MG63 (cell line): ENCODE results near the gene LRRTM3. TPM values are rescaled to one million over a fixed set of nuclear protein-coding genes. Genes with fewer than 3 reads are reported as not detected.

Experiments
- DNase-seq: peaks from one replicate; pipeline ENCODE4 v3.0.0-alpha.2; 2020
- H3K27me3 ChIP-seq: fragments of 250-450 bp; sonication (Bioruptor Pico); 2 replicates; pipeline ENCODE4 v1.5.1; 2020; ENCODE audit warnings: mild to moderate bottlenecking, moderate library complexity
- H3K36me3 ChIP-seq: fragments of 250-450 bp; sonication (Bioruptor Pico); 2 replicates; pipeline ENCODE4 v1.5.1; 2020; ENCODE audit warnings: mild to moderate bottlenecking, moderate library complexity
- H3K4me3 ChIP-seq: fragments of 250-450 bp; sonication (Bioruptor Pico); 2 replicates; pipeline ENCODE4 v1.5.1; 2020; ENCODE audit warnings: mild to moderate bottlenecking, moderate library complexity
- H3K9me3 ChIP-seq: fragments of 250-450 bp; sonication (Bioruptor Pico); 2 replicates; pipeline ENCODE4 v1.5.1; 2020; ENCODE audit warnings: mild to moderate bottlenecking, moderate library complexity
- total RNA-seq: library from RNA; depleted of rRNA; stranded (reverse); fragments of >200 nt; shearing (Covaris generic); gene quantifications from 2 replicates; pipeline ENCODE4 v1.2.3, GENCODE V29; 2014; ENCODE audit warnings: low replicate concordance; rRNA removed

Gene LRRTM3
- total RNA-seq: not detected in 2 replicates

- DNase-seq: peak; percentile 42
- H3K36me3 ChIP-seq: no peaks in the 10 kb centered on the region
- no peaks in the 10 kb centered on the region for H3K9me3 ChIP-seq
- H3K4me3 ChIP-seq: no peak within 1 kb of the TSS
- peaks cover 45% of the 10 kb centered on the region for H3K27me3 ChIP-seq
These were observed at the start of gene LRRTM3 for GRCh38 chr10:66925896-66926715. LRRTM3 (plus strand) TSS chr10:66926036.

DNA sequence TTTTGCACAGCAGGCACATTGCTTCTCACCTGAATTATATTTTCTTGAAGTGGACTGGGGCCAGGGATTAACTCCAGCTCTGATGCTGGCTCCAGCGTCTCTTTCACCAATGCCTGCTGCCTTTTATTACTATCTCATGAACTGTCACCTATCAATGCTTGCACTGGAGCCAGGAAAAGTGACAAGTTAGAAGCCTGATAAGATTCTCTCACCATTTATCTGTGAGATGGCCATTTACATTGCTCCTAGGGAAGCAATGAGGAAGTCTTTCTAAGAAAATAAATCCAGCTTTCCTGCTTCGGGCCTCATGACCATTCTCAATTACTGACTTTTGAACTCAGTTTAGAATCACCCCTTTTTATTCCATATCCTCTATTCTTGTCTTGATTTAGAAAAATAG lies 48.5 kb upstream of the LRRTM3 start:
- no peaks in the 10 kb centered on the region for H3K9me3 ChIP-seq
- H3K36me3 ChIP-seq: no peaks in the 10 kb centered on the region
- DNase-seq: no peak
- H3K27me3 ChIP-seq: no peaks in the 10 kb centered on the region
- H3K4me3 ChIP-seq: no peak overlapping the region

- Histone ChIP-seq H3K9me3 (no peaks in the 10 kb centered on the region), H3K36me3 (no peaks in the 10 kb centered on the region), H3K4me3 (no peak overlapping the region), H3K27me3 (no peaks in the 10 kb centered on the region)
- DNase-seq: no peak
These were observed 45.5 kb upstream of the LRRTM3 start for GRCh38 chr10:66880292-66880691.

- Histone ChIP-seq H3K27me3 (no peaks in the 10 kb centered on the region), H3K4me3 (no peak overlapping the region), H3K36me3 (no peaks in the 10 kb centered on the region), H3K9me3 (no peaks in the 10 kb centered on the region)
- no peak for DNase-seq
These were observed 45.0 kb upstream of the LRRTM3 start for GRCh38 chr10:66880826-66881225.

DNA sequence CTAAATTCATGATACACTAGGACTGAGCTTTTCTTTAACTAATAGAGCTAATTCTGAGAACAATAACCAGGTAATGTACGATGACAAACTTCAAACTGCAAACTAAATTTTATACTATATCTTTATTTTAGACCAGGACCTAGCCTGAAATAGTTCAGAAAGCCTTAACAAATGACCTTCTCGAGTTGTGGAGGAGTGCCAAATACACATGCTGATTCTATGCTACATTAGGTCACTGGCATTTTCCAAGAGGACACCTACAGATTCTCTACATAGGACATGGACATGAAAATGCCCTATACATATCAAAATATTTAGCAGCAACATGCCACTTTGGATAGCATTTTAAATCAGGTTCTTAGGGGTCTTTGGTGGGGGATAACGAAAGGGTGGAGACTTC lies 44.0 kb upstream of the LRRTM3 start:
- no peaks in the 10 kb centered on the region for H3K36me3 ChIP-seq
- H3K27me3 ChIP-seq: no peaks in the 10 kb centered on the region
- no peak overlapping the region for H3K4me3 ChIP-seq
- no peaks in the 10 kb centered on the region for H3K9me3 ChIP-seq
- DNase-seq: no peak

GRCh38 chr10:66882271-66882670 lies 43.6 kb upstream of the LRRTM3 start:
- no peak for DNase-seq
- no peaks in the 10 kb centered on the region for H3K9me3 ChIP-seq
- no peak overlapping the region for H3K4me3 ChIP-seq
- H3K36me3 ChIP-seq: no peaks in the 10 kb centered on the region
- no peaks in the 10 kb centered on the region for H3K27me3 ChIP-seq

DNA sequence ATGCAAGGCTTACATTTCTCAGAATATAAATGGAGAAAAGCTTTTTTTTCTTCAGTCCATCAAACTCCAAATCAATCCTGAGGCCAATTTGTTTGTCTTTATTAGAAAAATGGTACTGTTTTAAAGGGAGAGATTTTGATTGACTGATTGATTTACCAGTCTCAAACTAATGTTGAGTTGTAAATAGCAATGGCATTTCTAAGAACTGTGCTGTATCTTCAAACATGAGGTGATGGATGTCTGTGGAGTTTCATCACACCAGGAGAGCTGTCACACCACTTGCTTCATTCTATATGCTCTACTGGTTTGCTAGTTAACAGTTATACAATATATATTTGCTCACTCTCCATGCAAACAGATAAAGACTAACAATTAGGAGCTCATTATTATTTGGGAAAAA lies 39.0 kb upstream of the LRRTM3 start:
- DNase-seq: no peak
- H3K36me3 ChIP-seq: no peaks in the 10 kb centered on the region
- no peaks in the 10 kb centered on the region for H3K27me3 ChIP-seq
- no peak overlapping the region for H3K4me3 ChIP-seq
- no peaks in the 10 kb centered on the region for H3K9me3 ChIP-seq

DNA sequence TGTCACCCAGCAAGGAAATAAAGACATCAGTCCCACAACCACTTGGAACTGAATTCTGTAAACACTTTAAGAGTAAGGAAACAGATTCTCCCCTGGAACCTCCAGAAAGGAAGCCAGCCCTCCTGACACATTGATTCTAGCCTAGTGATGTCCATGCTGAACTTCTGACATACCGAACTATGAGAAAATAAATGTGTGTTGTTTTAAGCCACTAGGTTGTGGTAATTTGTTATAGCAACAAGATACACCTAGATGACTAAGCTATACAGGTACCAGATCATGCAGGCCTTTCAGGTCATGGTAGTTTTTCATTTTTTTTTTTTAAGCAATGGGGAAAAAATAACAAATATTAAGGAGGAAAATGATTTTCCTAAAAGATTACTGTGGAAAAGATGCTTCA lies 37.6 kb upstream of the LRRTM3 start:
- Histone ChIP-seq H3K27me3 (no peaks in the 10 kb centered on the region), H3K4me3 (no peak overlapping the region), H3K9me3 (no peaks in the 10 kb centered on the region), H3K36me3 (no peaks in the 10 kb centered on the region)
- no peak for DNase-seq

GRCh38 chr10:66892871-66893270 lies 33.0 kb upstream of the LRRTM3 start:
- Histone ChIP-seq H3K4me3 (no peak overlapping the region), H3K9me3 (no peaks in the 10 kb centered on the region), H3K27me3 (no peaks in the 10 kb centered on the region), H3K36me3 (no peaks in the 10 kb centered on the region)
- DNase-seq: no peak

- Histone ChIP-seq H3K27me3 (no peaks in the 10 kb centered on the region), H3K4me3 (no peak overlapping the region), H3K36me3 (no peaks in the 10 kb centered on the region), H3K9me3 (no peaks in the 10 kb centered on the region)
- no peak for DNase-seq
These were observed 15.2 kb upstream of the LRRTM3 start for GRCh38 chr10:66910671-66911070.

- no peak for DNase-seq
- Histone ChIP-seq H3K36me3 (no peaks in the 10 kb centered on the region), H3K4me3 (no peak overlapping the region), H3K27me3 (no peaks in the 10 kb centered on the region), H3K9me3 (no peaks in the 10 kb centered on the region)
These were observed 9.8 kb upstream of the LRRTM3 start for GRCh38 chr10:66916030-66916429.

DNA sequence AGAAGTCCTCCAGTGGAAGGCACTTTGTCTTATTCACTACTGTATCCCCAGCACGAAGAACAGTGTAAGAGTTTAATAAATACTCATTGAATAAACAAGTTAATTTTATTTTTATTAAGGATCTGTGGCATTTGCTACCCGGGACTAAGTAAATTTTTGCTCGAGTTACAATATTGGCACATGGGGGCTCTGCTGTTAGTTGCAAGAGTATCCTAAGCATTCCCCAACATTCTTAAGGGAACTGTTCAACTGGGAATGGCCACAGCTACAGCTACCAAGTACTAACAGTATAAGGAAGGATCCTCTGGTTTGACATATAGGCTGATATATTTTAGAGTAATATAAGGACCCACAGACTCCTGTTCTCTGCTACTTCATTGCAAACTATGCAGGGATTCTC lies 8.7 kb upstream of the LRRTM3 start:
- no peak for DNase-seq

DNA sequence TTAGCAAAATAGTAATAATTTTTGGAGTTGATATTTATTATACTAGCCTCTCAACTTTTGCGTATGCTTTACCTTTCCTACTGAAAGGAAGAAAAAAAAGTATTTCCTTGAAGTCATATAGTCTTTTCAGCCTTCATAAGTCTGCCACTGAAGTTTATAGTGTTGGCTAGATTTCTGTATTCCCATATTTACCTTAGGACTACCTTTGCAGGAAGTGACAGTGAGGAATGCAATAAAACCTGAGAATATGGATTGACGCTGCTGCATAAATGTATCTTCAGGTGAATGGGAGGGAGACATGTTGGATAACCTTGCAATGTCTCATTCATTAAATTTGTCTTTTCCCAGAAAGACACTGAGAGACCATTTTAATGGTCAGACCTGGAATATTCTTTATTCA lies 6.6 kb upstream of the LRRTM3 start:
- no peaks in the 10 kb centered on the region for H3K27me3 ChIP-seq
- H3K9me3 ChIP-seq: no peaks in the 10 kb centered on the region
- no peak for DNase-seq
- H3K36me3 ChIP-seq: no peaks in the 10 kb centered on the region
- H3K4me3 ChIP-seq: no peak overlapping the region

More for the DNA sequence above, 8.7 kb upstream of the LRRTM3 start:
- no peaks in the 10 kb centered on the region for H3K9me3 ChIP-seq
- no peaks in the 10 kb centered on the region for H3K36me3 ChIP-seq
- no peaks in the 10 kb centered on the region for H3K27me3 ChIP-seq
- no peak overlapping the region for H3K4me3 ChIP-seq

GRCh38 chr10:66924674-66925345 lies 1.0 kb upstream of the LRRTM3 start:
- no peak for DNase-seq
- peaks cover 36% of the 10 kb centered on the region for H3K27me3 ChIP-seq
- no peak overlapping the region for H3K4me3 ChIP-seq
- H3K36me3 ChIP-seq: no peaks in the 10 kb centered on the region
- H3K9me3 ChIP-seq: no peaks in the 10 kb centered on the region

GRCh38 chr10:66925373-66925772 lies 463 bp upstream of the LRRTM3 start:
- Histone ChIP-seq H3K36me3 (no peaks in the 10 kb centered on the region), H3K4me3 (no peak overlapping the region), H3K27me3 (peaks cover 40% of the 10 kb centered on the region), H3K9me3 (no peaks in the 10 kb centered on the region)
- no peak for DNase-seq

GRCh38 chr10:66926841-66927240 lies 1.0 kb downstream of the LRRTM3 start:
- no peaks in the 10 kb centered on the region for H3K36me3 ChIP-seq
- no peaks in the 10 kb centered on the region for H3K9me3 ChIP-seq
- peaks cover 45% of the 10 kb centered on the region for H3K27me3 ChIP-seq
- DNase-seq: no peak
- no peak overlapping the region for H3K4me3 ChIP-seq

GRCh38 chr10:66927251-66927935 lies 1.6 kb downstream of the LRRTM3 start:
- Histone ChIP-seq H3K9me3 (no peaks in the 10 kb centered on the region), H3K36me3 (no peaks in the 10 kb centered on the region), H3K27me3 (peaks cover 45% of the 10 kb centered on the region), H3K4me3 (no peak overlapping the region)
- no peak for DNase-seq
